ENCODE data around the gene CYP4F3. TPM values are rescaled to one million over a fixed set of nuclear protein-coding genes. Genes with fewer than 3 reads are reported as not detected.

CYP4F3 gene
- total RNA-seq, 1 donor from 2014 or later = not detected

DNA sequence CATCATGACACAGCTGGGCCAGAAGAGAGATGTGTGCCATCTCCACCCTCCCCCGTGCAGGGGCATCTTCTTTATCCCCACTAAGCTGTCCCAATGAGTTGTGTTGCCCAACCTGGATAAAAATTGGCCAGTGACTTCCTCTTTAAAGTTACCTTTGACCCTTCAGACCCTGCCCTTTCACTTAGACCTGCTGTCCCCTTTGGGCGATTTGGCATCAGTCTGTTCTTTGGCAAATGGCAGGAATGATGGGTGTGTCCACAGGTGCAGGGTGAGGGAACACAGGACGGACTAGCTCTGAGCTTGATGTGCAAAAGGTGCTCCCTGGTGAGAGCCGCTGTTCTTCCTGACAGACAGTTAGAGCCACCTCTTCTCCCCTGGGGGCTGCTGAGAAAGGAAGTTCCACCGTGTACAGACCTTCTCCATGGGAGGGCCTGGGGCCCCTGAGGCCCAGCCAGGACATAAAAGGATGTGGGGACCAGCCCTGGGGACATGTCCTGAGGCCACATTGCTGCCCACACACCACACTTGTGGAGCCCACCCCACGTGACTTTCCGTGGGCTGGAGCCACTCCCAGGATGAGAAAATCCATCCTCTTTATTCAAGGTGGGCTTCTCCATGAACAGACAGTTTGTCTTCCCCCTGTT, 23.9 kb upstream of the CYP4F3 start:
- H3K27ac Mint-ChIP-seq = no peak overlapping the region
- H3K9me3 Mint-ChIP-seq = peaks cover 60% of the 10 kb centered on the region
- TF ChIP-seq, protein P1, sequence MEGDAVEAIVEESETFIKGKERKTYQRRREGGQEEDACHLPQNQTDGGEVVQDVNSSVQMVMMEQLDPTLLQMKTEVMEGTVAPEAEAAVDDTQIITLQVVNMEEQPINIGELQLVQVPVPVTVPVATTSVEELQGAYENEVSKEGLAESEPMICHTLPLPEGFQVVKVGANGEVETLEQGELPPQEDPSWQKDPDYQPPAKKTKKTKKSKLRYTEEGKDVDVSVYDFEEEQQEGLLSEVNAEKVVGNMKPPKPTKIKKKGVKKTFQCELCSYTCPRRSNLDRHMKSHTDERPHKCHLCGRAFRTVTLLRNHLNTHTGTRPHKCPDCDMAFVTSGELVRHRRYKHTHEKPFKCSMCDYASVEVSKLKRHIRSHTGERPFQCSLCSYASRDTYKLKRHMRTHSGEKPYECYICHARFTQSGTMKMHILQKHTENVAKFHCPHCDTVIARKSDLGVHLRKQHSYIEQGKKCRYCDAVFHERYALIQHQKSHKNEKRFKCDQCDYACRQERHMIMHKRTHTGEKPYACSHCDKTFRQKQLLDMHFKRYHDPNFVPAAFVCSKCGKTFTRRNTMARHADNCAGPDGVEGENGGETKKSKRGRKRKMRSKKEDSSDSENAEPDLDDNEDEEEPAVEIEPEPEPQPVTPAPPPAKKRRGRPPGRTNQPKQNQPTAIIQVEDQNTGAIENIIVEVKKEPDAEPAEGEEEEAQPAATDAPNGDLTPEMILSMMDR (IDR thresholded peaks at IDR 0.05; ENCODE audit: unreplicated experiment) = no peak
- DNase-seq (ENCODE audit: low spot score in 2 of 2, unreplicated experiment in 2 of 2) = no peak
- no peaks in the 10 kb centered on the region for H3K27me3 Mint-ChIP-seq (ENCODE audit: low read depth)
- peaks cover 2% of the 10 kb centered on the region for H3K36me3 Mint-ChIP-seq
- H3K4me1 Mint-ChIP-seq = no peaks in the 10 kb centered on the region
- H3K4me3 Mint-ChIP-seq = no peak overlapping the region

DNA sequence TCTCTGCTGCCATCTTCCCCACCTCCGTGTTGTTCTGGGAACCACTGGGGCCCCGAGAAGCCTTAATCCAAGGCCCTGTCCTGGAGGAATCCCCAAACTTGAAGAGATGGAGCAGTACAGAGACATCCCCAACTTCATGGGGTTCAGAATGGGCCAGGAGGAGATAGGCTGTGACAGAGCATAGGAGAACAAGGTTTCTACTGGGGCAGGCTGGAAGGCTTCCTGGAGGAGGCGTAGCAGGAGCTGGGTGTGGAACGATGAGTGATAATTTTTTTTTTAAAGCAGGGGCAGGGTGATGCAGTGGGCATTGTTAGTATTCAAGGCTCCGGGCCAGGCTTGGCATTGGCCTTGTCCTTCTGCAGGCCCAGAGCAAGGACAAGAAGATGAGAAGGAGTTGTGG, 22.4 kb upstream of the CYP4F3 start:
- Mint-ChIP-seq H3K36me3 (peaks cover 3% of the 10 kb centered on the region), H3K9me3 (peaks cover 58% of the 10 kb centered on the region), H3K4me1 (no peaks in the 10 kb centered on the region), H3K4me3 (no peak overlapping the region), H3K27ac (no peak overlapping the region), H3K27me3 (ENCODE audit: low read depth) (no peaks in the 10 kb centered on the region)
- TF ChIP-seq, protein P1 (IDR thresholded peaks at IDR 0.05; ENCODE audit: unreplicated experiment) = no peak
- no peak for DNase-seq (ENCODE audit: low spot score in 2 of 2, unreplicated experiment in 2 of 2)

DNA sequence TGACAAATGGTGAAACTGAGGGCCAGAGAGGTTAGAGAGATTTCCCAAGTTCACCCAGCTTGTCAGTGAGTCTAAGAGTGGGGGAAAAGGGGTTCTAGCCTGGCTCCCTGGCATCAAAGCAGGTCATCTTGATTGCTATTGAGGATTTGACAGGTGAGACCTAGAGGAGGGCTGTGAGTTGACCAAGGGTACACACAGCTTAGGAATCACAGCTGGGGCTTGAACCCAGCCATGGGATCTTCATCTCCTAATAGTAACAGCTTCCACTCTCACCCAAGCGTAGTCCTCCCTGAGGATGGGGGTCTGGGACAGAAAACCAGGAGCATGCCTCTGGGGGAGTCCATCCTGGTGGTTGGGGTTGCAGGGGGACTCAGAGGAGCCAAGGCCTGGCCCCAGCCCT, 18.9 kb upstream of the CYP4F3 start:
- TF ChIP-seq, protein P1 (IDR thresholded peaks at IDR 0.05; ENCODE audit: unreplicated experiment) = no peak
- Mint-ChIP-seq H3K27me3 (ENCODE audit: low read depth) (no peaks in the 10 kb centered on the region), H3K4me1 (no peaks in the 10 kb centered on the region), H3K27ac (no peak overlapping the region), H3K36me3 (peaks cover 3% of the 10 kb centered on the region), H3K4me3 (no peak overlapping the region), H3K9me3 (peaks cover 55% of the 10 kb centered on the region)
- DNase-seq (ENCODE audit: low spot score in 2 of 2, unreplicated experiment in 2 of 2) = no peak

DNA sequence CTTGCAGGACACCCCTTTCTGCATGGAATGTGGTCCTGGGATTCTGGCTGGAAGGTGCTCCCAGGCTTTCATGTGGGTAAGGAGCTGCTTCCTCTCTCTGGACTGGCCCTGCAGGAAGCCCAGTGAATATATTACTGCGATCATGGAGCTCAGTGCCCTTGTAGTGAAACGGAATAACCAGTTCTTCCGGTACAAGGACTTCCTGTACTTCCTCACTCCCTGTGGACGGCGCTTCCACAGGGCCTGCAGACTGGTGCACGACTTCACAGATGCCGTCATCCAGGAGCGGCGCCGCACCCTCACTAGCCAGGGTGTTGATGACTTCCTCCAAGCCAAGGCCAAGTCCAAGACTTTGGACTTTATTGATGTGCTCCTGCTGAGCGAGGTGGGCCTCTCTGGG, 17.7 kb upstream of the CYP4F3 start:
- no peak for DNase-seq (ENCODE audit: low spot score in 2 of 2, unreplicated experiment in 2 of 2)
- peaks cover 51% of the 10 kb centered on the region for H3K9me3 Mint-ChIP-seq
- no peaks in the 10 kb centered on the region for H3K27me3 Mint-ChIP-seq (ENCODE audit: low read depth)
- H3K36me3 Mint-ChIP-seq = peaks cover 3% of the 10 kb centered on the region
- H3K4me3 Mint-ChIP-seq = no peak overlapping the region
- TF ChIP-seq, protein P1 (IDR thresholded peaks at IDR 0.05; ENCODE audit: unreplicated experiment) = no peak
- H3K27ac Mint-ChIP-seq = no peak overlapping the region
- no peaks in the 10 kb centered on the region for H3K4me1 Mint-ChIP-seq

DNA sequence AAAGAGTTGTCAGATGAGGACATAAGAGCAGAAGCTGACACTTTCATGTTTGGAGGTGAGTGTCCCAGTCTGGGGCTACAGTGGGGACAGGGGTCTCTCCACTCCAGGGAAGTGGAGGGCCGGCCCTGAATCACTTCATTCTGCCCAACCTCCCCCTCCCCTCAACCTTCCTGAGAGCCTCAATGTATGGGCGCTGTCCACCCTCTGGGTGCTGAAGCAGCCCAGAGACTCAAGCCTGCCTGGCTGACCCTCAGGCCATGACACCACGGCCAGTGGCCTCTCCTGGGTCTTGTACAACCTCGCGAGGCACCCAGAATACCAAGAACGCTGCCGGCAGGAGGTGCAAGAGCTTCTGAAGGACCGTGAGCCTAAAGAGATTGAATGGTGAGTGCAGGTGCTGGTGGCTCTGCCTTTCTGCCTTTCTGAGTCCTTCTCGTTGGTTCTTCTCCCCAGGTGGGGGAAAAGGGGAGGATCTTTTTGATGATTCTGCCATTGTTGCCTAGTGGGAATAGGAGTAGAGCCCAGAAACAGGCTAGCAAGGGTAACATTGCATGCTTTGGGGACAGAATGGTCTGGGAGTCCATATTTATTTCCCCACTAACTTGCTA, 16.9 kb upstream of the CYP4F3 start:
- H3K4me1 Mint-ChIP-seq = no peaks in the 10 kb centered on the region
- H3K4me3 Mint-ChIP-seq = no peak overlapping the region
- no peak for DNase-seq (ENCODE audit: low spot score in 2 of 2, unreplicated experiment in 2 of 2)
- no peak overlapping the region for H3K27ac Mint-ChIP-seq
- peaks cover 3% of the 10 kb centered on the region for H3K36me3 Mint-ChIP-seq
- H3K9me3 Mint-ChIP-seq = peaks cover 49% of the 10 kb centered on the region
- TF ChIP-seq, protein P1 (IDR thresholded peaks at IDR 0.05; ENCODE audit: unreplicated experiment) = no peak
- H3K27me3 Mint-ChIP-seq (ENCODE audit: low read depth) = no peaks in the 10 kb centered on the region
